GM20431 (cell line): ENCODE measurements around the gene KPRP.

Source experiments
- in situ Hi-C: fragments of 300-500 bp; cut with MseI, MboI; formaldehyde crosslinking; loops from one replicate; pipeline ENCODE4 v1.15.0; 2020; ENCODE audit warnings: low sequenced_read_pairs; ENCODE audit not compliant: unreplicated experiment

The KPRP gene, protein sequence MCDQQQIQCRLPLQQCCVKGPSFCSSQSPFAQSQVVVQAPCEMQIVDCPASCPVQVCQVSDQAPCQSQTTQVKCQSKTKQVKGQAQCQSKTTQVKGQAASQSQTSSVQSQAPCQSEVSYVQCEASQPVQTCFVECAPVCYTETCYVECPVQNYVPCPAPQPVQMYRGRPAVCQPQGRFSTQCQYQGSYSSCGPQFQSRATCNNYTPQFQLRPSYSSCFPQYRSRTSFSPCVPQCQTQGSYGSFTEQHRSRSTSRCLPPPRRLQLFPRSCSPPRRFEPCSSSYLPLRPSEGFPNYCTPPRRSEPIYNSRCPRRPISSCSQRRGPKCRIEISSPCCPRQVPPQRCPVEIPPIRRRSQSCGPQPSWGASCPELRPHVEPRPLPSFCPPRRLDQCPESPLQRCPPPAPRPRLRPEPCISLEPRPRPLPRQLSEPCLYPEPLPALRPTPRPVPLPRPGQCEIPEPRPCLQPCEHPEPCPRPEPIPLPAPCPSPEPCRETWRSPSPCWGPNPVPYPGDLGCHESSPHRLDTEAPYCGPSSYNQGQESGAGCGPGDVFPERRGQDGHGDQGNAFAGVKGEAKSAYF

GRCh38 chr1:152757747-152758146 lies at the start of gene KPRP:
Gene KPRP (plus strand): TSS chr1:152758025. CDS start chr1:152759589, 1,564 bp downstream.
- in situ Hi-C loops: no loop called here

DNA sequence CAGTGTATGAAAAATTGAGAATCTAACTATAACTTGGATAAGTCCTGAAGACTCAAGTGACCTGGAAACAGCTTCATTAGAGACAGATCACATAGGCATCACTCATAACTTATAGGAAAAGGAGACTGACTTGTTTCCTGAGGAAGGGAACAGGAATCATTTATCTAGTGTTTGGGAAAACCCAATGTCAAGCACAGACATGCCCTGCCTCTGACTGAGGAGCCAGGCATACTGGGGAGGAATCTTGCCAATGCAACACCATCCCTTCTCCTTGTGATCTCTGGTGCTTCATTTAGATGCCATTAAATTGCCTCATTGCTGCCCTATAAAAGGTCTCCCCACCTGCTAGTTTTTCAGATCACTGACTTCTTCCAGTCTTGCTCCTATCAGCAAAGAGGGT lies 39.6 kb upstream of the KPRP start:
- in situ Hi-C loops: no loop called here

GRCh38 chr1:152725261-152725660 lies 32.6 kb upstream of the KPRP start:
- in situ Hi-C loops: no loop called here

- in situ Hi-C loops: no loop called here
These were observed 28.8 kb upstream of the KPRP start for GRCh38 chr1:152728986-152729385.

GRCh38 chr1:152735648-152736047 lies 22.2 kb upstream of the KPRP start:
- in situ Hi-C loops: no loop called here

DNA sequence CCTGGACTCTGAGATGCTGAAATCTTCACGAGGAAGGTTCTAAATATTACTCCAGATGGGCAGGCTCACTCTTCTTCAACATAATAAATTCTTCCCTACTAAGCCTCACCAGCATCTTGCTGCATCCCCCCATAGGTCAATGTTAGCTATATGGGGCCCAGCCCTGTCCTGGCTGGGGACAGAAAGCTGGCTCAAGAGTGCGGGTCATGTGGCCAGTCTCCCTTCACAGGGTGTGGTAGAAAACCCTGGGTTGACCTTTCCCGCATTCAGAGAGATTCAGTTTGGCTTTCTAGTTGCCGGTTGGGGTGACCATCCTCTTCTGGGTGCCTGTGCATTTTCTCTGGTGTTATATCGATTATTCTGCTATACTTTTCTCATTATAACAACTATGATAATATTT lies 19.8 kb upstream of the KPRP start:
- in situ Hi-C loops: no loop called here

GRCh38 chr1:152739841-152740240 lies 18.0 kb upstream of the KPRP start:
- in situ Hi-C loops: no loop called here

DNA sequence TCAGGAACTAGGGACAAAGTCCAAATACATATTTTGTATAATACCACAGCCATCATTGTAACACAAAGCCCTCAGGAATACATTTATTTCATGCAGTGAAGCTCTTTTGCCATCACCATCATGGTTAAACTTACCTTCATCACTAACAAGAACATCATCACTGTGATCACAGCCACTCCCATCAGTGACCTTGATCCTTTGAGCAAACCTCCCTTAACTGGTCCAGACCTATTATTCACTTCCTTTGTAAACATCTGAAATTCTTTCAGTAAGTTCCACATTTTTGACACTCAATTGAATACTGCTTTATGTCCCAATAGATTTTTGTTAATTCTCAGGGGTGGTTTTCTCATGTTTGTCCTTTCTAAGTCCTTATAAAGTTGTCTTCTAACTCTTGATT lies 16.2 kb upstream of the KPRP start:
- in situ Hi-C loops: no loop called here

GRCh38 chr1:152743371-152744145 lies 14.3 kb upstream of the KPRP start:
- in situ Hi-C loops: no loop called here

DNA sequence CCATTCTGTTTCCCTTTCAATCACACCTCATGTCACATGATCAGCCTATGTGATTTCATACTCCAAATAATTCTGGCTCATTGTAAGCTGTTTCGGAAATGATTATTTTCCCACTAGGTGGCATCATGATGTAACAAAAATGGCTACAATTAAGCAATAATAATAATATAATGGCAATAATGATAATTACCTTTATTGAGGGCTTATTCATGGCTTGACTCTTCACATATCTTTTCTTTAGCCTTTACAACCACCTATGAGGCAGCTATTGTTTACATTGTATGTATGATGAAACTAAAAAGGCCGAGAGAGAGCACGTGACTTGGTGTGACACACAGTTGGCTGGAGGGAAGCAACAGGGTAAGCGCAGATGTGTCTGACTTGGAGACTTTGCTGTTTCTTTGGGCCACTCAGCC lies 12.5 kb upstream of the KPRP start:
- in situ Hi-C loops: no loop called here

GRCh38 chr1:152745765-152746444 lies 11.9 kb upstream of the KPRP start:
- in situ Hi-C loops: no loop called here

GRCh38 chr1:152747831-152748230 lies 10.0 kb upstream of the KPRP start:
- in situ Hi-C loops: no loop called here

DNA sequence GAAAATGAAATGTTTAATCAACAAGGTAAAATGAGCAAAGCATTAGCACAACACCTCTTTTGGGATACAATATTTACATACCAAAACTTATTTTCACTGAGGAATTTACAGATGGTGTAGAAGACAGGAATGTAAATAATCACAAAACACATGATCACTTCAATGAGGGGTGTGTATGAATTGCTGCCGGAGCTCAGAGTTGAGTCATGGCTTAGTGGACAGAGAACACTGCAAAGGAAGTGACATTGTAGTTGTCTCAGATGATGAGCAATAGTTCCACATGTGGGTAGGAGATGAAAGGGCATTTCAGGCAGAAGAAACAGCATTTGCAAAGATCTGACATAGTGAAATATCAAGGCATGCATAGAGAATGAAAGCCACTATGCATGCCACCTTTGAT lies 5.6 kb upstream of the KPRP start:
- in situ Hi-C loops: no loop called here

DNA sequence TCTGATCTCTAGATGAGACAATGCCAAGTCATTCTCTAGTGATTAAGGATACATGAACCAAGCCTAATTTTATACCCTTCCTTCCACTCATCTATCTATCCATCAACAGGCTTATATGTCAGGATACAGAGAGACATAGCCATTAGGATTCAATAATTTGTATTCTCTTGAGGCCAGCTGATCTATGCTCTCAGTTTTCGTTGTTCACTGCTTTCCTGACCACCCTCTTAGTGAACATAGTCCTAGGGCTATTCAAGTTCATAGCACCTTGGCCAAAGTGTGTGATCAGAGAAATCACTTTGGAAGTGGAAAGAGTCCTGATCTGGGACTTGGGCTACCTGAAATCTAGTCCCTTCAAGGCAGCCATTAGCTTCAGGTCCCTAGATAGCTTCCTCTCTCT lies 4.2 kb upstream of the KPRP start:
- in situ Hi-C loops: no loop called here

GRCh38 chr1:152756872-152757271 lies 953 bp upstream of the KPRP start:
- in situ Hi-C loops: no loop called here

DNA sequence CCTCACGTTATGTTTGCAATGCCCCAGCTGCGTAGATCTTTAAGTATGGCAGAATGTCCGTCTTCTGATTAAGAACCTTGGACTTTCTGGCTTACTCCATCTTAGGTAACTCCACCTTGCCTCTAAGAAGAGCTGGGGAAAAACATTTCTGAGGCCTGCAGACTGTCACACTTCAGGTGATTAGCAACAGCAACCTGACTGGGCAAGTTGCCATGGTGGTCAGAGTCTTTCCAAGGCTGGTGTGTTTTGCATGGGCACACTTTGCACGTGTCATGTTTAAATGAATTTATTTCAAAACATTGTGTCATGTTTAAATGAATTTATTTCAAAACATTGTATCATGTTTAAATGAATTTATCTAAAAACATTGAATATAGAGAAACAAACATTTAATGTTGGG lies 811 bp downstream of the KPRP start:
- in situ Hi-C loops: no loop called here

DNA sequence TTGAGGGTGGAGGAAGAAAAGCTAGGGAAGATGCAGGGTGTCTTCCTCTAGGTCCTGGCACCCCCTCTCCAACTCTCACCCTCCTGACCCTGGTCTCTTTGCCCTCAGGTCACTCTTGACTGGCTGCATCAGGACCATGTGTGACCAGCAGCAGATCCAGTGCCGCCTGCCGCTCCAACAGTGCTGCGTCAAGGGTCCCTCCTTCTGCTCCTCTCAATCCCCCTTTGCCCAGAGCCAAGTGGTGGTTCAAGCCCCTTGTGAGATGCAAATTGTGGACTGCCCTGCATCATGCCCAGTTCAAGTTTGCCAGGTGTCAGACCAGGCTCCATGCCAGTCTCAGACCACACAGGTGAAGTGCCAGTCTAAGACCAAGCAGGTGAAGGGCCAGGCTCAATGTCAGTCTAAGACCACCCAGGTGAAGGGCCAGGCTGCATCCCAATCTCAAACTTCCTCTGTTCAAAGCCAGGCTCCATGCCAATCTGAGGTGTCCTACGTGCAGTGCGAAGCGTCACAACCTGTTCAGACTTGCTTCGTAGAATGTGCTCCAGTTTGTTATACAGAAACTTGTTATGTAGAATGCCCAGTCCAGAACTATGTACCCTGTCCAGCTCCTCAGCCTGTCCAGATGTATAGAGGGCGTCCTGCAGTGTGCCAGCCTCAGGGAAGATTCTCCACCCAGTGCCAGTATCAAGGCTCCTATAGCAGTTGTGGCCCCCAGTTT lies 1.8 kb downstream of the KPRP start:
- in situ Hi-C loops: no loop called here

GRCh38 chr1:152760551-152761190 lies 2.8 kb downstream of the KPRP start:
- in situ Hi-C loops: no loop called here

DNA sequence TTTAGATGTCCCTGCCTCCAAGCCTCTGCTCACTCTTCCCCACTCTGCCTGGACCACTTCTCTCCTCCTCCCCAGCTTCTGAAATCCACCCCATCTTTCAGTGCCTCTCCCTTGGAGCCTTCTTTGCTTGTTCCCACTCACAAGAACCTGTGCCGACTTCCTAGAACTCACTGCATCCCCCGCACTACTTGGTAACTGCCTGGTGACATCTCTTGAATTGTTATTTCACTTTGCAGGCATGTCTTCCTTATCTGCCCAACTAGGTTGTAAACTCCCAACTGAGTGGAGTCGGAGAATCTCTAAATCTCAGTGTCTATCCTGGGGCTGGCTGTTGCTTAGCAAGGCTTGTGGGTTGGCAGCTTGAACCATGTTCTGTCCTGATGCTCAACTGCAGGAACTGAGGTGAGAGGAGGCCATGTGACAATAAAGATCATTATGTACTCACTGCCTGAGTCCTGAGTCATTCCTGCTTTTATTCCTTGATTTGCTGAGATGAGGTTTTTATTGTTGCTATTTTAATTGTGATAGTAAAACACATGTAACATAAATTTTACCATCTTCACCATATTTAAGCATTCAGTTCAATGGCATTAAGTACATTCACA lies 3.9 kb downstream of the KPRP start:
- in situ Hi-C loops: no loop called here
